SH-SY5Y (cell line): ENCODE data around the gene MACROH2A2.

Experiments used
- GATA2 ChIP-seq: IDR thresholded peaks from 2 replicates; pipeline ENCODE4 v1.6.1; 2011; ENCODE audit warnings: mild to moderate bottlenecking, low read depth, low read length
- GATA3 ChIP-seq: IDR thresholded peaks from 2 replicates; pipeline ENCODE4 v1.6.1; 2011; ENCODE audit warnings: low read depth, mild to moderate bottlenecking, low read length, moderate library complexity

DNA sequence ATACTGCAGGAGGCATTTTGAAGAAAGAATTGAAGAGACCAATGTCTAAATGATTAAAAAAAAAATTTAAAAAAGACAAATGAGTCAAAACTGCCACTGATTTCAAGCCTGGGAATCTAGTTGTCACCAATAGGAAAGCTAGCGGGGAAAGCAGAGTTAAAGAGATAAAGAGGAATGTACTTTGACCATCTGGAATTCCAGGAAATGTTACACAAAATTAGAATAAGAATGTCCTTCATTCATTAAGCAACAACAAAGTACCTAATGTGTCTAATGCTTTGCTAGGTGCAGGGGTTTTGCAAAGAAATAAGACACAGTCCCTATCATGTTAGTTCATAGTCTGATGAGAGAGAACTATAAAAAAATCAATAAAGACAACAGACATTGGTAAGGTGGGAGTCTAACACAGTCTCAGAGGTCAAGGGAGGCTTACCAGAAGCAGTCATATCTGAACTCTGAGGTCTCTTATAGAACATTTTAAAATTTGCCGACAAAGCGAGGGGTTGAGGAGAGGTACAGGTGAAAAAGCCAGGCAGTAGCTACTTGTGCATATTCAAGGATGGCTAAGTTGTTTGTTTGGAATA is 102.7 kb downstream of the MACROH2A2 start:
- TF ChIP-seq GATA2 = no peak
- no peak for TF ChIP-seq GATA3
